Measurements from ENCODE around the gene PDZD2. TPM values are rescaled to one million over a fixed set of nuclear protein-coding genes. Genes with fewer than 3 reads are reported as not detected.

Gene PDZD2
- total RNA-seq, 4 donors from 2014 or later, result 6.2 to 21.4 (median 11.8) TPM

GRCh38 chr5:32138839-32139493 lies 500.0 kb downstream of the PDZD2 start:
- Histone ChIP-seq H3K27me3 (no peaks in the 10 kb centered on the region), H3K4me1 (peaks cover 0 to 4% of the 10 kb centered on the region in 2 donors), H3K27ac (no peak overlapping the region), H3K4me3 (no peak overlapping the region), H3K9me3 (no peaks in the 10 kb centered on the region), H3K36me3 (no peaks in the 10 kb centered on the region)
- TF ChIP-seq, protein P1, sequence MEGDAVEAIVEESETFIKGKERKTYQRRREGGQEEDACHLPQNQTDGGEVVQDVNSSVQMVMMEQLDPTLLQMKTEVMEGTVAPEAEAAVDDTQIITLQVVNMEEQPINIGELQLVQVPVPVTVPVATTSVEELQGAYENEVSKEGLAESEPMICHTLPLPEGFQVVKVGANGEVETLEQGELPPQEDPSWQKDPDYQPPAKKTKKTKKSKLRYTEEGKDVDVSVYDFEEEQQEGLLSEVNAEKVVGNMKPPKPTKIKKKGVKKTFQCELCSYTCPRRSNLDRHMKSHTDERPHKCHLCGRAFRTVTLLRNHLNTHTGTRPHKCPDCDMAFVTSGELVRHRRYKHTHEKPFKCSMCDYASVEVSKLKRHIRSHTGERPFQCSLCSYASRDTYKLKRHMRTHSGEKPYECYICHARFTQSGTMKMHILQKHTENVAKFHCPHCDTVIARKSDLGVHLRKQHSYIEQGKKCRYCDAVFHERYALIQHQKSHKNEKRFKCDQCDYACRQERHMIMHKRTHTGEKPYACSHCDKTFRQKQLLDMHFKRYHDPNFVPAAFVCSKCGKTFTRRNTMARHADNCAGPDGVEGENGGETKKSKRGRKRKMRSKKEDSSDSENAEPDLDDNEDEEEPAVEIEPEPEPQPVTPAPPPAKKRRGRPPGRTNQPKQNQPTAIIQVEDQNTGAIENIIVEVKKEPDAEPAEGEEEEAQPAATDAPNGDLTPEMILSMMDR (IDR thresholded peaks at IDR 0.05), result no peak
- no peak for TF ChIP-seq POLR2A (IDR thresholded peaks at IDR 0.05)
- intact Hi-C loops (cut with DNase I; ENCODE audit: low total_unique reads), result no loop called here
- DNase-seq, result no peak

DNA sequence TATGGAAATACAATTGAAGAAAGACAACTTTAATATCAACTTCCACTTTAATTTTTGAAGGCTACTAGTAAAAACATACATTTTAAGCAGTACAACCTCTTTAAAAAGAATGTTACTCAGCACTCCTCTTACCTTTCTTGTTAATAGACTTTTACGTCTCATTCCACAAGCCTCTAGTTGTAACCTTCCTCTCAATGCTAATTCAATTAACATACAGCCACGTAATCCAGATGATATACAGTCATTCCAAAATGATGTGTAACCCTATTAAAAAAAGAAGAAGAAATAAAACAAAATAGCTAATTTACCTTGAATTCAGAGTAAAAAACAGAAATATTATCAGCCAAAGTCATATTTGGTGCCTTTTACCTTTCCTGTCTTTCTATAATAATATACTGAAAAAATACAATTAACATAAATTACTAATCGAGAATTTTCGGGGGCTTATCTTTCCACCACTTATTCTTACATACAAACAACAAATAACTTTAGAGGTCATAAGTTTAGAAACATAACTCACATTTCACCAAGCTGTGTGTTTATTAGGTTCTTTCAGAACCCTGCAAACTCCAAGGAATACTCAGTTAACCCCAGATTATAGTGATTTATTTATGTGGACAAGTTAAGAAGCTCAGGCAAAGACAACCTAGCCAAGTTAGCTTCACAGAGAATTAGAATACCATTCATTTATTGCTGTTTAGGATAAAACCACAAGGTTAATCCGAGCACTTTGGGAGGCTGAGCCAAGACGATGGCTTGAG lies 504.9 kb downstream of the PDZD2 start:
- peaks cover 0 to 6% of the 10 kb centered on the region in 2 donors for H3K4me1 ChIP-seq
- intact Hi-C loops (cut with DNase I; ENCODE audit: low total_unique reads), result no loop called here
- no peak overlapping the region for H3K27ac ChIP-seq
- TF ChIP-seq, protein P1 (IDR thresholded peaks at IDR 0.05), result no peak
- TF ChIP-seq POLR2A (IDR thresholded peaks at IDR 0.05), result no peak
- DNase-seq, result no peak
- H3K36me3 ChIP-seq, result no peaks in the 10 kb centered on the region
- no peak overlapping the region for H3K4me3 ChIP-seq
- H3K27me3 ChIP-seq, result no peaks in the 10 kb centered on the region
- H3K9me3 ChIP-seq, result no peaks in the 10 kb centered on the region

DNA sequence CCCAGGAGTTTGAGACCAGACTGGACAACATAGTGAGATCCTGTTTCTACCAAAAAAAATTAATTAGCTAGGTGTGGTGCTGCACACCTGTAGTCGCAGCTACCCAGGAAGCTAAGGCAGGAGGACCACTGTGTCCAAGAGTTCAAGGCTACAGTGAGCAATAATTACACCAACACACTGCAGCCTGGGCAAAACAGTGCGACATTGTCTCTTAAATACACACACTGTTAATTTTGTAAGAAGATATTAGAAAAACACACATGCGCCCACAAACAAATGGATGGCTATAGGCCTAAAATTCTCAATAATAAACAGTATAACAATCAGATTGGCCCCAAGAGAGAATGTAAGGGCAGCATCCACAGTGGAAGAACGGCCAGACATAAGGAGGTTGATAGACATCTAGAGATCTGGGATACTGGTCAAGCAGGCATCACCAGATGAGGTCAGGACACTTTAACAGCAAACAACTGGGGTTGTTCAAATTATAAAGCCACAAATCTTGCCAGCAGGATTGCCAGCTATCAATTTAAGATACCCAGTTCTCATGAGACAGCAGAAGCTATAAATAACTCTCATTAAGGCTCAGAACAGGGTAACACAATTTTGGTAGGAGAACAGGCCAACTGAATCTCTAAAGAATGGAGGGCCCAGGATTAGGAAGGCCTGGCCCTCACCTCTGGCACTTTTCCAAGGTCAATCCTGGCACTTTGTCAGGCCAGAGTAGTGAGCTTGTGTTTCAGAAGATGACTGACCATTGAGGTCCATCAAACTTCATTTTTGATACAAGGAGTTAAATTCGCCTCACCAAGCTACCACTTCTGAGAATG lies 505.7 kb downstream of the PDZD2 start:
- Histone ChIP-seq H3K27me3 (no peaks in the 10 kb centered on the region), H3K4me3 (no peak overlapping the region), H3K9me3 (no peaks in the 10 kb centered on the region), H3K36me3 (no peaks in the 10 kb centered on the region), H3K4me1 (peaks cover 0 to 6% of the 10 kb centered on the region in 2 donors), H3K27ac (no peak overlapping the region)
- intact Hi-C loops (cut with DNase I; ENCODE audit: low total_unique reads), result no loop called here
- DNase-seq, result no peak
- no peak for TF ChIP-seq POLR2A (IDR thresholded peaks at IDR 0.05)
- TF ChIP-seq, protein P1 (IDR thresholded peaks at IDR 0.05), result no peak

DNA sequence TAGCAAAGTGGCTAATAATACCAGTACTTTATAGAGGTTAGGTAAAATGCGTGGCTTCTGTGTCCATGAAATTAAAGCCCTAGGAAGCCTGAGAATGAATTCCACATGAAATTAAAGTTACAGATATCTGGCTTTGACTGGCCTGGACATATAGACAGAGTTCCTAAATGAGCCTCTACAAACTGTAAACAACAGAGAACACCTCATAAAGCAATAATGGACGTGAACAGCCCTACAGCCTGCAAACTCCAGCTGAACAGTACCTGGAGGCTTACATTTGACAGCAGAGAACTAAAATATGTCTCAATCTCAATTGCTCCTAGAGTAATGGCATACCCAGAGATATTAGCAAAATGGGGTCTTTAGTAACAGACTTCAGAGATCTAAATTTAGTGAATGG lies 506.4 kb downstream of the PDZD2 start:
- Histone ChIP-seq H3K4me1 (peaks cover 0 to 6% of the 10 kb centered on the region in 2 donors), H3K4me3 (no peak overlapping the region), H3K36me3 (no peaks in the 10 kb centered on the region), H3K9me3 (no peaks in the 10 kb centered on the region), H3K27me3 (no peaks in the 10 kb centered on the region), H3K27ac (no peak overlapping the region)
- TF ChIP-seq, protein P1 (IDR thresholded peaks at IDR 0.05), result no peak
- TF ChIP-seq POLR2A (IDR thresholded peaks at IDR 0.05), result no peak
- DNase-seq, result no peak
- intact Hi-C loops (cut with DNase I; ENCODE audit: low total_unique reads), result no loop called here
